ENCODE measurements around the gene GAB2. TPM values are rescaled to one million over a fixed set of nuclear protein-coding genes. Genes with fewer than 3 reads are reported as not detected.

The GAB2 gene
- polyA plus RNA-seq, 3 donors = 2.8 to 39.4 (median 4.4) TPM

- Histone ChIP-seq H3K4me2 (replicated peaks; ENCODE audit: extremely low read depth, low read length, poor library complexity, severe bottlenecking) (no peak overlapping the region), H3K79me2 (ENCODE audit: insufficient read depth, low read length) (peaks cover 100% of the 10 kb centered on the region), H3K27ac (ENCODE audit: low read depth in 1 of 2, low read length in 2 of 2) (no peak overlapping the region), H3K4me3 (replicated peaks in 1 of 3; ENCODE audit: low read depth in 2 of 3, low read length in 3 of 3) (no peak overlapping the region), H3K9ac (ENCODE audit: insufficient read depth, low read length, poor library complexity, severe bottlenecking) (no peak overlapping the region), H3K9me3 (replicated peaks in 1 of 2; ENCODE audit: control insufficient read depth in 1 of 2, insufficient read depth in 1 of 2, low read length in 2 of 2) (no peaks in the 10 kb centered on the region), H3K4me1 (ENCODE audit: control insufficient read depth in 1 of 2, insufficient read depth in 2 of 2, low read length in 2 of 2) (peaks cover 20 to 37% of the 10 kb centered on the region in 2 donors), H4K20me1 (ENCODE audit: insufficient read depth, low read length) (peaks cover 100% of the 10 kb centered on the region), H3K27me3 (ENCODE audit: control insufficient read depth in 2 of 2, insufficient read depth in 2 of 2, low read length in 2 of 2) (no peaks in the 10 kb centered on the region), H3K36me3 (replicated peaks in 1 of 2; ENCODE audit: control insufficient read depth in 1 of 2, insufficient read depth in 2 of 2, low read length in 2 of 2) (peaks cover 0 to 24% of the 10 kb centered on the region in 2 donors), H2AFZ (ENCODE audit: insufficient read depth, low read depth, low read length, poor library complexity, severe bottlenecking) (no peak overlapping the region)
- H3K27me3 Mint-ChIP-seq (ENCODE audit: low read depth in 3 of 3) = no peaks in the 10 kb centered on the region
- H3K27ac Mint-ChIP-seq = peak overlapping the region in 1 of 7 donors; percentile 28
- H3K4me1 Mint-ChIP-seq = peaks cover 48% of the 10 kb centered on the region
- H3K4me3 Mint-ChIP-seq = no peak overlapping the region
- peaks cover 38 to 52% of the 10 kb centered on the region in 2 donors for H3K36me3 Mint-ChIP-seq
- no peak for DNase-seq
- intact Hi-C loops (cut with micrococcal nuclease) = no loop called here
- no CpG with 5 or more reads among the region's 3 CpGs for WGBS (ENCODE audit: insufficient coverage)
- TF ChIP-seq, protein P1, sequence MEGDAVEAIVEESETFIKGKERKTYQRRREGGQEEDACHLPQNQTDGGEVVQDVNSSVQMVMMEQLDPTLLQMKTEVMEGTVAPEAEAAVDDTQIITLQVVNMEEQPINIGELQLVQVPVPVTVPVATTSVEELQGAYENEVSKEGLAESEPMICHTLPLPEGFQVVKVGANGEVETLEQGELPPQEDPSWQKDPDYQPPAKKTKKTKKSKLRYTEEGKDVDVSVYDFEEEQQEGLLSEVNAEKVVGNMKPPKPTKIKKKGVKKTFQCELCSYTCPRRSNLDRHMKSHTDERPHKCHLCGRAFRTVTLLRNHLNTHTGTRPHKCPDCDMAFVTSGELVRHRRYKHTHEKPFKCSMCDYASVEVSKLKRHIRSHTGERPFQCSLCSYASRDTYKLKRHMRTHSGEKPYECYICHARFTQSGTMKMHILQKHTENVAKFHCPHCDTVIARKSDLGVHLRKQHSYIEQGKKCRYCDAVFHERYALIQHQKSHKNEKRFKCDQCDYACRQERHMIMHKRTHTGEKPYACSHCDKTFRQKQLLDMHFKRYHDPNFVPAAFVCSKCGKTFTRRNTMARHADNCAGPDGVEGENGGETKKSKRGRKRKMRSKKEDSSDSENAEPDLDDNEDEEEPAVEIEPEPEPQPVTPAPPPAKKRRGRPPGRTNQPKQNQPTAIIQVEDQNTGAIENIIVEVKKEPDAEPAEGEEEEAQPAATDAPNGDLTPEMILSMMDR (IDR thresholded peaks at IDR 0.05) = no peak
- peaks cover 2 to 22% (median 8%) of the 10 kb centered on the region in 7 donors for H3K9me3 Mint-ChIP-seq
These were observed 31.2 kb downstream of the GAB2 start for GRCh38 chr11:78386215-78386941.

DNA sequence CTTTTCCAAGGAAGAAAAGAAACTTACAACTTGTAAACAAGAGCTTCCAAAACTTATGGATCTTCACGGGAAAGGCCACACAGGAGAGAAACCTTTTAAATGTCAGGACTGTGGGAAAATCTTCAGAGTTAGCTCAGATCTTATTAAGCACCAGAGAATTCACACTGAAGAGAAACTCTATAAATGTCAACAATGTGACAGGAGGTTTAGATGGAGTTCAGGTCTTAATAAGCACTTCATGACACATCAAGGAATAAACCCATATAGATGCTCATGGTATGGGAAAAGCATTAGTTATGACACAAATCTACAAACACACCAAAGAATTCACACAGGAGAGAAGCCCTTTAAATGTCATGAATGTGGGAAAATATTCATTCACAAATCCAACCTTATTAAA is 32.4 kb downstream of the GAB2 start:
- intact Hi-C loops (cut with micrococcal nuclease) = no loop called here
- Mint-ChIP-seq H3K9me3 (peaks cover 2 to 22% (median 8%) of the 10 kb centered on the region in 7 donors), H3K27ac (peak overlapping the region in 1 of 7 donors; percentile 4), H3K4me3 (no peak overlapping the region), H3K27me3 (ENCODE audit: low read depth in 3 of 3) (no peaks in the 10 kb centered on the region), H3K36me3 (peaks cover 35 to 53% of the 10 kb centered on the region in 2 donors), H3K4me1 (peaks cover 47% of the 10 kb centered on the region)
- H3K36me3 ChIP-seq (replicated peaks in 1 of 2; ENCODE audit: control insufficient read depth in 1 of 2, insufficient read depth in 2 of 2, low read length in 2 of 2) = peaks cover 0 to 24% of the 10 kb centered on the region in 2 donors
- WGBS (ENCODE audit: insufficient coverage) = no CpG with 5 or more reads among the region's 1 CpG
- H3K4me2 ChIP-seq (replicated peaks; ENCODE audit: extremely low read depth, low read length, poor library complexity, severe bottlenecking) = no peak overlapping the region
- peaks cover 100% of the 10 kb centered on the region for H3K79me2 ChIP-seq (ENCODE audit: insufficient read depth, low read length)
- DNase-seq = no peak
- no peaks in the 10 kb centered on the region for H3K27me3 ChIP-seq (ENCODE audit: control insufficient read depth in 2 of 2, insufficient read depth in 2 of 2, low read length in 2 of 2)
- H3K27ac ChIP-seq (ENCODE audit: low read depth in 1 of 2, low read length in 2 of 2) = no peak overlapping the region
- H3K4me3 ChIP-seq (replicated peaks in 1 of 3; ENCODE audit: low read depth in 2 of 3, low read length in 3 of 3) = no peak overlapping the region
- peaks cover 13 to 34% of the 10 kb centered on the region in 2 donors for H3K4me1 ChIP-seq (ENCODE audit: control insufficient read depth in 1 of 2, insufficient read depth in 2 of 2, low read length in 2 of 2)
- H3K9ac ChIP-seq (ENCODE audit: insufficient read depth, low read length, poor library complexity, severe bottlenecking) = no peak overlapping the region
- no peaks in the 10 kb centered on the region for H3K9me3 ChIP-seq (replicated peaks in 1 of 2; ENCODE audit: control insufficient read depth in 1 of 2, insufficient read depth in 1 of 2, low read length in 2 of 2)
- peaks cover 100% of the 10 kb centered on the region for H4K20me1 ChIP-seq (ENCODE audit: insufficient read depth, low read length)
- TF ChIP-seq, protein P1 (IDR thresholded peaks at IDR 0.05) = no peak
- H2AFZ ChIP-seq (ENCODE audit: insufficient read depth, low read depth, low read length, poor library complexity, severe bottlenecking) = no peak overlapping the region

Data from CD14-positive monocyte (primary cell).